WTC11 (cell line): Measurements from ENCODE around the gene PALS1. TPM values are rescaled to one million over a fixed set of nuclear protein-coding genes. Genes with fewer than 3 reads are reported as not detected.

ENCODE experiments used
- ATAC-seq: fragments of 200-7000 bp; cut with Tn5 transposase; 2 replicates; pipeline ENCODE4 v1.10.0; 2021; ENCODE audit warnings: mild to moderate bottlenecking, moderate library complexity
- CTCF ChIA-PET: fragments of 300-600 bp; sonication (Branson Sonifier 250); formaldehyde crosslinking; loops from one replicate; lab custom pipeline; 2021; ENCODE audit warnings: antibody characterized with exemption; lab: Charles Lee
- POLR2A ChIA-PET: fragments of 350-600 bp; sonication (Branson Sonifier 250); formaldehyde crosslinking; loops from one replicate; lab custom pipeline; 2021; ENCODE audit warnings: antibody characterized with exemption; lab: Charles Lee
- DNase-seq: peaks from one replicate; pipeline ENCODE4 v3.0.0; 2021; ENCODE audit warnings: low spot score
- H3K27ac Mint-ChIP-seq: 2 replicates; pipeline ENCODE4 v1.8.0; 2021; ENCODE audit warnings: mixed read lengths
- H3K27me3 Mint-ChIP-seq: 2 replicates; pipeline ENCODE4 v1.8.0; 2021; ENCODE audit warnings: low read depth, mild to moderate bottlenecking, moderate library complexity, mixed read lengths
- H3K36me3 Mint-ChIP-seq: 2 replicates; pipeline ENCODE4 v1.8.0; 2021; ENCODE audit warnings: mixed read lengths
- H3K4me1 Mint-ChIP-seq: 2 replicates; pipeline ENCODE4 v1.8.0; 2022; ENCODE audit warnings: mixed read lengths
- H3K4me3 Mint-ChIP-seq: 2 replicates; pipeline ENCODE4 v1.8.0; 2021; ENCODE audit warnings: mild to moderate bottlenecking, moderate library complexity, mixed read lengths
- H3K9me3 Mint-ChIP-seq: 2 replicates; pipeline ENCODE4 v1.8.0; 2021; ENCODE audit warnings: mixed read lengths
- CREM ChIP-seq: sonication (generic); formaldehyde crosslinking; IDR thresholded peaks from 2 replicates; pipeline ENCODE4 v1.8.1; 2022; ENCODE audit warnings: mild to moderate bottlenecking, missing genetic modification reagents, moderate library complexity
- ETV6 ChIP-seq: sonication (generic); formaldehyde crosslinking; IDR thresholded peaks from 2 replicates; pipeline ENCODE4 v1.8.1; 2022; ENCODE audit warnings: mild to moderate bottlenecking, missing genetic modification reagents
- IRF2 ChIP-seq: sonication (generic); formaldehyde crosslinking; IDR thresholded peaks from 2 replicates; pipeline ENCODE4 v1.8.0; 2022; ENCODE audit warnings: low read depth, missing genetic modification reagents, borderline replicate concordance
- NFATC4 ChIP-seq: fragments of 250-450 bp; sonication (Bioruptor Pico); IDR thresholded peaks from 2 replicates; pipeline ENCODE4 v1.9.0; 2021; ENCODE audit warnings: mild to moderate bottlenecking
- NR2C2 ChIP-seq: sonication (generic); formaldehyde crosslinking; IDR thresholded peaks from 2 replicates; pipeline ENCODE4 v1.8.0; 2022; ENCODE audit warnings: mild to moderate bottlenecking, missing genetic modification reagents
- RELA ChIP-seq: sonication (generic); formaldehyde crosslinking; IDR thresholded peaks from 2 replicates; pipeline ENCODE4 v1.8.1; 2022; ENCODE audit warnings: missing genetic modification reagents, mild to moderate bottlenecking, borderline replicate concordance
- TCF7 ChIP-seq: sonication (generic); formaldehyde crosslinking; IDR thresholded peaks from 2 replicates; pipeline ENCODE4 v1.8.0; 2022; ENCODE audit warnings: mild to moderate bottlenecking, low read depth, missing genetic modification reagents, moderate library complexity
- TEAD1 ChIP-seq: sonication (generic); formaldehyde crosslinking; IDR thresholded peaks from 2 replicates; pipeline ENCODE4 v1.8.0; 2022; ENCODE audit warnings: mild to moderate bottlenecking, missing genetic modification reagents
- ZBTB21 ChIP-seq: sonication (generic); formaldehyde crosslinking; IDR thresholded peaks from 2 replicates; pipeline ENCODE4 v1.8.1; 2023; ENCODE audit warnings: mild to moderate bottlenecking, missing genetic modification reagents, borderline replicate concordance
- ZNF121 ChIP-seq: sonication (generic); formaldehyde crosslinking; IDR thresholded peaks from 2 replicates; pipeline ENCODE4 v1.8.0; 2023; ENCODE audit warnings: missing genetic modification reagents
- ZNF219 ChIP-seq: sonication (generic); formaldehyde crosslinking; IDR thresholded peaks from 2 replicates; pipeline ENCODE4 v1.8.0; 2023; ENCODE audit warnings: missing genetic modification reagents, mild to moderate bottlenecking, borderline replicate concordance
- ZNF232 ChIP-seq: sonication (generic); formaldehyde crosslinking; IDR thresholded peaks from 2 replicates; pipeline ENCODE4 v1.8.0; 2022; ENCODE audit warnings: mild to moderate bottlenecking, missing genetic modification reagents
- total RNA-seq: library from RNA; stranded (reverse); gene quantifications from 3 replicates; pipeline ENCODE4 v1.2.3, GENCODE V29; 2021
- TF ChIP-seq, protein P1 (sequence below): fragments of 250-450 bp; sonication (Bioruptor Pico); IDR thresholded peaks from 2 replicates; pipeline ENCODE4 v1.9.0; 2021; ENCODE audit warnings: mild to moderate bottlenecking
- TF ChIP-seq, protein P2 (sequence below): fragments of 200-600 bp; IDR thresholded peaks from 2 replicates; pipeline ENCODE4 v1.8.0; 2022; ENCODE audit warnings: antibody characterized with exemption
- TF ChIP-seq, protein P3 (sequence below): sonication (generic); formaldehyde crosslinking; IDR thresholded peaks from 2 replicates; pipeline ENCODE4 v1.8.0; 2022; ENCODE audit warnings: mild to moderate bottlenecking, missing genetic modification reagents
- TF ChIP-seq, protein P4 (sequence below): sonication (generic); formaldehyde crosslinking; IDR thresholded peaks from 2 replicates; pipeline ENCODE4 v1.8.1; 2023; ENCODE audit warnings: mild to moderate bottlenecking, missing genetic modification reagents, moderate library complexity
- TF ChIP-seq, protein P5 (sequence below): sonication (generic); formaldehyde crosslinking; IDR thresholded peaks from 2 replicates; pipeline ENCODE4 v1.8.1; 2022; ENCODE audit warnings: mild to moderate bottlenecking, missing genetic modification reagents, moderate library complexity, borderline replicate concordance
- TF ChIP-seq, protein P6 (sequence below): sonication (generic); formaldehyde crosslinking; IDR thresholded peaks from 2 replicates; pipeline ENCODE4 v1.8.1; 2022; ENCODE audit warnings: low read depth, mild to moderate bottlenecking, moderate library complexity, missing genetic modification reagents, borderline replicate concordance

Gene PALS1
- total RNA-seq, 1 experiment from 2014 or later: 18.0 TPM

DNA sequence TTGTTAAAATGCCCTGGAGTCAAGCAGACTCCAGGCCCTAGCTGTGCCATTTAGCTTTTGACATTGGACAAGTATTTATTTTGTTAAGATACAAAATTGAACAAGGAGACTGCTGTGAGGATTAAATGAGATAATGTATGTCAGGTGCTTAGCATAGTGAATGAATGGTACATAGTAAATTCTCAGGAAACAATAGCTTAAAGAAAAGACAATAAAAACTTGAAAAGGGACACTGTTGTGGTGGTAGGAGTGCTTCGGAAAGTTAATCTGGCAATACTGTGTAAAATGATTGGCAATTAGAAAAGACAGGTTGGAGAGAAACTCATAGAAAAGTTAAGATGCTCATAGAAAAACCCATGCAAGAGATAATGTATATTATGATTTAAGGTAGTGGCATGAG, 19.7 kb downstream of the PALS1 start (continued):
- TF ChIP-seq, protein P1, sequence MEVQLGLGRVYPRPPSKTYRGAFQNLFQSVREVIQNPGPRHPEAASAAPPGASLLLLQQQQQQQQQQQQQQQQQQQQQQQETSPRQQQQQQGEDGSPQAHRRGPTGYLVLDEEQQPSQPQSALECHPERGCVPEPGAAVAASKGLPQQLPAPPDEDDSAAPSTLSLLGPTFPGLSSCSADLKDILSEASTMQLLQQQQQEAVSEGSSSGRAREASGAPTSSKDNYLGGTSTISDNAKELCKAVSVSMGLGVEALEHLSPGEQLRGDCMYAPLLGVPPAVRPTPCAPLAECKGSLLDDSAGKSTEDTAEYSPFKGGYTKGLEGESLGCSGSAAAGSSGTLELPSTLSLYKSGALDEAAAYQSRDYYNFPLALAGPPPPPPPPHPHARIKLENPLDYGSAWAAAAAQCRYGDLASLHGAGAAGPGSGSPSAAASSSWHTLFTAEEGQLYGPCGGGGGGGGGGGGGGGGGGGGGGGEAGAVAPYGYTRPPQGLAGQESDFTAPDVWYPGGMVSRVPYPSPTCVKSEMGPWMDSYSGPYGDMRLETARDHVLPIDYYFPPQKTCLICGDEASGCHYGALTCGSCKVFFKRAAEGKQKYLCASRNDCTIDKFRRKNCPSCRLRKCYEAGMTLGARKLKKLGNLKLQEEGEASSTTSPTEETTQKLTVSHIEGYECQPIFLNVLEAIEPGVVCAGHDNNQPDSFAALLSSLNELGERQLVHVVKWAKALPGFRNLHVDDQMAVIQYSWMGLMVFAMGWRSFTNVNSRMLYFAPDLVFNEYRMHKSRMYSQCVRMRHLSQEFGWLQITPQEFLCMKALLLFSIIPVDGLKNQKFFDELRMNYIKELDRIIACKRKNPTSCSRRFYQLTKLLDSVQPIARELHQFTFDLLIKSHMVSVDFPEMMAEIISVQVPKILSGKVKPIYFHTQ (CRISPR knock-in tag): no peak
- TF ChIP-seq TCF7 (CRISPR knock-in tag) (no peak), CREM (CRISPR knock-in tag) (no peak)
- TF ChIP-seq, protein P2, sequence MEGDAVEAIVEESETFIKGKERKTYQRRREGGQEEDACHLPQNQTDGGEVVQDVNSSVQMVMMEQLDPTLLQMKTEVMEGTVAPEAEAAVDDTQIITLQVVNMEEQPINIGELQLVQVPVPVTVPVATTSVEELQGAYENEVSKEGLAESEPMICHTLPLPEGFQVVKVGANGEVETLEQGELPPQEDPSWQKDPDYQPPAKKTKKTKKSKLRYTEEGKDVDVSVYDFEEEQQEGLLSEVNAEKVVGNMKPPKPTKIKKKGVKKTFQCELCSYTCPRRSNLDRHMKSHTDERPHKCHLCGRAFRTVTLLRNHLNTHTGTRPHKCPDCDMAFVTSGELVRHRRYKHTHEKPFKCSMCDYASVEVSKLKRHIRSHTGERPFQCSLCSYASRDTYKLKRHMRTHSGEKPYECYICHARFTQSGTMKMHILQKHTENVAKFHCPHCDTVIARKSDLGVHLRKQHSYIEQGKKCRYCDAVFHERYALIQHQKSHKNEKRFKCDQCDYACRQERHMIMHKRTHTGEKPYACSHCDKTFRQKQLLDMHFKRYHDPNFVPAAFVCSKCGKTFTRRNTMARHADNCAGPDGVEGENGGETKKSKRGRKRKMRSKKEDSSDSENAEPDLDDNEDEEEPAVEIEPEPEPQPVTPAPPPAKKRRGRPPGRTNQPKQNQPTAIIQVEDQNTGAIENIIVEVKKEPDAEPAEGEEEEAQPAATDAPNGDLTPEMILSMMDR: no peak
- TF ChIP-seq, protein P3, sequence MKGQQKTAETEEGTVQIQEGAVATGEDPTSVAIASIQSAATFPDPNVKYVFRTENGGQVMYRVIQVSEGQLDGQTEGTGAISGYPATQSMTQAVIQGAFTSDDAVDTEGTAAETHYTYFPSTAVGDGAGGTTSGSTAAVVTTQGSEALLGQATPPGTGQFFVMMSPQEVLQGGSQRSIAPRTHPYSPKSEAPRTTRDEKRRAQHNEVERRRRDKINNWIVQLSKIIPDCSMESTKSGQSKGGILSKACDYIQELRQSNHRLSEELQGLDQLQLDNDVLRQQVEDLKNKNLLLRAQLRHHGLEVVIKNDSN (CRISPR knock-in tag): no peak

DNA sequence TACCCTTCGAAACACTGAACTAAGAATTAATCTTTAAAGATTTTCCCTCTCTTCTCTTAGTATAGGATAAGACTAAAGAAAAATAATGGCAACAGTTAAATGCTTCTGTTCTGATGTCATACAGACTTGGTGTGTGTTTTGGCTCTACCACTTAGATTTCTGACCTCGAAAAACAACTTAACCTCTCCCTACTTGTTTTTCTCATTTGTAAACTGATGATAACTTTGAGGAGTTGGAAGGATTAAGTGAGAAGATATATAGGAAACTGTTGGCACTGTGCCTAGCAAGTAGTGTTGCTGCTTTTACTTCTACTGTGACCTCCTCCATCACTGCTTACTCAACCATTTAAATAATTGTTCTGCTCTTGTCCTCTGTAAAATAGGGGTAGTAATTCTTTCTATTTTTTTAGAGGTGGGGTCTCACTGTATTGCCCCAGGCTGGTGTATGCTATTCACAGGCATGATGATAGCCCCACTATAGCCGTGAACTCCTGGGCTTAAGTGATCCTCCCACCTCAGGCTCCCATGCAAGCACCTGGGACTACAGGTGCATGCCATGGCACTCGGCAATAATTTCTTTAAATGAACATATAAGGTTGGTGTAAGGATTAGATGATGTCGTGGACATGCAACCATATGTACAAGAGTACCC, 22.4 kb downstream of the PALS1 start:
- Mint-ChIP-seq H3K4me1 (peaks cover 37% of the 10 kb centered on the region), H3K27me3 (no peaks in the 10 kb centered on the region), H3K4me3 (no peak overlapping the region), H3K27ac (no peak overlapping the region; the same call in 1 of the 2 replicates), H3K9me3 (no peaks in the 10 kb centered on the region), H3K36me3 (no peaks in the 10 kb centered on the region)
- ChIA-PET CTCF (interaction anchor here (1.3 kb wide), 1 partner anchor 96 kb away, joined by 6 read pairs; the partner anchor contains the start of gene ATP6V1D), POLR2A (no interaction called here)
- DNase-seq (no peak), ATAC-seq (no peak)
- TF ChIP-seq ETV6: no peak
- TF ChIP-seq, protein P4, sequence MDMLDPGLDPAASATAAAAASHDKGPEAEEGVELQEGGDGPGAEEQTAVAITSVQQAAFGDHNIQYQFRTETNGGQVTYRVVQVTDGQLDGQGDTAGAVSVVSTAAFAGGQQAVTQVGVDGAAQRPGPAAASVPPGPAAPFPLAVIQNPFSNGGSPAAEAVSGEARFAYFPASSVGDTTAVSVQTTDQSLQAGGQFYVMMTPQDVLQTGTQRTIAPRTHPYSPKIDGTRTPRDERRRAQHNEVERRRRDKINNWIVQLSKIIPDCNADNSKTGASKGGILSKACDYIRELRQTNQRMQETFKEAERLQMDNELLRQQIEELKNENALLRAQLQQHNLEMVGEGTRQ: no peak
- no peak for TF ChIP-seq TEAD1
- TF ChIP-seq ZNF121 (CRISPR knock-in tag): peak; percentile 76; the same call in 1 of the 2 replicates

DNA sequence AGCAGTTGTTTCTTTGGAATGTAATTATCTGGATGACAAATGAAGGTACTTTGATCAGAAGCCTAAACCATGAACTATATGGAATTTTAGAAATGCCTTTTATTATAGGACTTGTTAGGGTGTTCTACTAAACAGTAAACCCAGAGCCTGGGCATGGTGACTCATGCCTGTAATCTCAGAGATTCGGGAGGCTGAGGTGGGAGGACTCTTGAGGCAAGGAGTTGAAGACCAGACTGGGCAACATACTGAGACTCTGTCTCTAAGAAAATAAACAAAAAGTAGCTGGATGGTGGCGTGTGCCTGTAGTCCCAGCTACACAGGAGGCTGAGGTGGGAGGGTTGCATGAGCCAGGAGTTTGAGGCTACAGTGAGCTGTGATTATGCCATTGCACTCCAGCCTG, 23.9 kb downstream of the PALS1 start:
- H3K36me3 Mint-ChIP-seq: no peaks in the 10 kb centered on the region
- ATAC-seq (no peak), DNase-seq (no peak)
- no peaks in the 10 kb centered on the region for H3K9me3 Mint-ChIP-seq
- TF ChIP-seq ZNF121 (CRISPR knock-in tag): peak; percentile 72; the same call in 1 of the 2 replicates
- TF ChIP-seq, protein P5, sequence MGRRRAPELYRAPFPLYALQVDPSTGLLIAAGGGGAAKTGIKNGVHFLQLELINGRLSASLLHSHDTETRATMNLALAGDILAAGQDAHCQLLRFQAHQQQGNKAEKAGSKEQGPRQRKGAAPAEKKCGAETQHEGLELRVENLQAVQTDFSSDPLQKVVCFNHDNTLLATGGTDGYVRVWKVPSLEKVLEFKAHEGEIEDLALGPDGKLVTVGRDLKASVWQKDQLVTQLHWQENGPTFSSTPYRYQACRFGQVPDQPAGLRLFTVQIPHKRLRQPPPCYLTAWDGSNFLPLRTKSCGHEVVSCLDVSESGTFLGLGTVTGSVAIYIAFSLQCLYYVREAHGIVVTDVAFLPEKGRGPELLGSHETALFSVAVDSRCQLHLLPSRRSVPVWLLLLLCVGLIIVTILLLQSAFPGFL: no peak
- H3K4me1 Mint-ChIP-seq: peaks cover 52% of the 10 kb centered on the region
- ChIA-PET CTCF (interaction anchor here (1.3 kb wide), 1 partner anchor 94 kb away, joined by 3 read pairs; the partner anchor contains the start of gene ATP6V1D), POLR2A (no interaction called here)
- H3K4me3 Mint-ChIP-seq: no peak overlapping the region
- no peaks in the 10 kb centered on the region for H3K27me3 Mint-ChIP-seq
- H3K27ac Mint-ChIP-seq: no peak overlapping the region

DNA sequence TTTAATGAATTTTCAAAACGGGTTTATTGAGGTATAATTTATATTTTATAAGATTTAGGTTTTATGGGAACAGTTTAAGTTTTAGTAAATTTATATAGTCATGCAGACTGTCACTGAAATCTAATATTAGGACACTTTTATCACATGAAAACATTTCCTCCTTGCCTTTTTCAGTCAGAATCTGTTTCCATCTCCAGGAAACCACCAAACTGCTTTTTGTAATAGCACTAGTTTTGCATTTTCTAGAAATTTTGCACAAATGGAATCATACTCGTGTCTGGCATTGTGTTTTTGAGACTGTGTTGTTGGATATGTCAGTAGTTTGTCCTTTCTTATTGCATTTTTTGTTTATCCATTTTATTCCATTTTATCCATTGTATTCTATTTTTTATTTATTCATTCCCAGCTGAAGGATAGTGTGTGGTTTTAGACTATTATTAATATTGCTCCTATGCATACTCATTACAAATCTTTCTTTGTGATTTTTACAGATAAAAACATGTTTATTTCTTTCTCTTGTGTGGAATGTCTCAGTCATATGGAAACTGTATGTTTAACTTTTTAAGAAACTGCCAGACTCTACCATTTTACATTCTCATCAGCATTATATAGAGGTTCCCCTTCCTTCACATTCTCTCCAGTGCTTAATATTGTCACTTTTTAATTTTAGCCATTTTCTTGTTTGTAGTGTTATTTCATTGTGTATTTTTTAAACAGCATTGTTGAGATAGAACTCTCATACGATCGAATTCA, 26.5 kb downstream of the PALS1 start:
- H3K9me3 Mint-ChIP-seq: no peaks in the 10 kb centered on the region
- no peaks in the 10 kb centered on the region for H3K36me3 Mint-ChIP-seq
- H3K4me3 Mint-ChIP-seq: peak overlapping the region; percentile 56
- peak overlapping the region; percentile 82 for H3K27ac Mint-ChIP-seq
- CTCF ChIA-PET: interaction anchor here (1.9 kb wide), 1 partner anchor 92 kb away, joined by 5 read pairs; the partner anchor contains the start of gene ATP6V1D
- H3K27me3 Mint-ChIP-seq: no peaks in the 10 kb centered on the region
- peaks cover 42% of the 10 kb centered on the region for H3K4me1 Mint-ChIP-seq
- no peak for DNase-seq
- ATAC-seq: no peak
- POLR2A ChIA-PET: no interaction called here
- no peak for TF ChIP-seq NR2C2
- TF ChIP-seq CREM (CRISPR knock-in tag): no peak
- TF ChIP-seq, protein P3 (CRISPR knock-in tag): no peak
- TF ChIP-seq NFATC4 (CRISPR knock-in tag): no peak
- no peak for TF ChIP-seq ZNF232 (CRISPR knock-in tag)
- TF ChIP-seq ZNF219 (CRISPR knock-in tag): no peak
- TF ChIP-seq, protein P6, sequence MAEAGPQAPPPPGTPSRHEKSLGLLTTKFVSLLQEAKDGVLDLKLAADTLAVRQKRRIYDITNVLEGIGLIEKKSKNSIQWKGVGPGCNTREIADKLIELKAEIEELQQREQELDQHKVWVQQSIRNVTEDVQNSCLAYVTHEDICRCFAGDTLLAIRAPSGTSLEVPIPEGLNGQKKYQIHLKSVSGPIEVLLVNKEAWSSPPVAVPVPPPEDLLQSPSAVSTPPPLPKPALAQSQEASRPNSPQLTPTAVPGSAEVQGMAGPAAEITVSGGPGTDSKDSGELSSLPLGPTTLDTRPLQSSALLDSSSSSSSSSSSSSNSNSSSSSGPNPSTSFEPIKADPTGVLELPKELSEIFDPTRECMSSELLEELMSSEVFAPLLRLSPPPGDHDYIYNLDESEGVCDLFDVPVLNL: no peak
- TF ChIP-seq ZBTB21: no peak
- TF ChIP-seq ZNF121 (CRISPR knock-in tag): no peak
- TF ChIP-seq IRF2 (CRISPR knock-in tag): no peak
- no peak for TF ChIP-seq RELA (CRISPR knock-in tag)
